H9 (cell line): ENCODE results near the gene TBC1D1. TPM values are rescaled to one million over a fixed set of nuclear protein-coding genes. Genes with fewer than 3 reads are reported as not detected.

Experiments used
- DNase-seq: peaks from one replicate; pipeline ENCODE4 v3.0.0-alpha.2; 2017
- H2AFZ ChIP-seq: one replicate; pipeline ENCODE4 v1.6.1; 2013; ENCODE audit warnings: mild to moderate bottlenecking, low read length, control low read depth, moderate library complexity
- H2AK5ac ChIP-seq: 2 replicates; pipeline ENCODE4 v1.6.1; 2013; ENCODE audit warnings: low read length, control low read depth, mixed read lengths; ENCODE audit not compliant: insufficient read length
- H2BK120ac ChIP-seq: one replicate; pipeline ENCODE4 v1.6.1; 2013; ENCODE audit warnings: low read depth, mild to moderate bottlenecking, low read length, control low read depth, inconsistent platforms; ENCODE audit not compliant: poor library complexity, severe bottlenecking
- H2BK12ac ChIP-seq: 2 replicates; pipeline ENCODE4 v1.6.1; 2013; ENCODE audit warnings: low read length, control low read depth, mixed read lengths, low read depth; ENCODE audit not compliant: insufficient read length
- H2BK15ac ChIP-seq: 2 replicates; pipeline ENCODE4 v1.6.1; 2013; ENCODE audit warnings: low read depth, low read length, control low read depth
- H2BK20ac ChIP-seq: one replicate; pipeline ENCODE4 v1.6.1; 2013; ENCODE audit warnings: low read depth, mild to moderate bottlenecking, low read length, control low read depth, inconsistent platforms; ENCODE audit not compliant: poor library complexity, severe bottlenecking
- H2BK5ac ChIP-seq: 2 replicates; pipeline ENCODE4 v1.6.1; 2013; ENCODE audit warnings: low read length, control low read depth, mixed read lengths; ENCODE audit not compliant: insufficient read length
- H3K14ac ChIP-seq: 2 replicates; pipeline ENCODE4 v1.6.1; 2013; ENCODE audit warnings: low read length, control low read depth; ENCODE audit not compliant: insufficient read depth
- H3K18ac ChIP-seq: 2 replicates; pipeline ENCODE4 v1.6.1; 2013; ENCODE audit warnings: low read depth, mild to moderate bottlenecking, mixed read lengths, low read length, control low read depth; ENCODE audit not compliant: insufficient read length
- H3K23ac ChIP-seq: 2 replicates; pipeline ENCODE4 v1.6.1; 2013; ENCODE audit warnings: low read length, control low read depth, mixed read lengths, low read depth; ENCODE audit not compliant: insufficient read length
- H3K23me2 ChIP-seq: 2 replicates; pipeline ENCODE4 v1.6.1; 2013; ENCODE audit warnings: low read depth, mild to moderate bottlenecking, mixed read lengths, low read length, control low read depth; ENCODE audit not compliant: insufficient read length, poor library complexity, severe bottlenecking
- H3K27ac ChIP-seq: 2 replicates; pipeline ENCODE4 v1.5.1; 2013; ENCODE audit warnings: low read length, control low read depth, mixed read lengths, low read depth; ENCODE audit not compliant: insufficient read length
- H3K27me3 ChIP-seq: 2 replicates; pipeline ENCODE4 v1.6.1; 2013; ENCODE audit warnings: low read length, control low read depth, inconsistent platforms; ENCODE audit not compliant: insufficient read depth
- H3K4ac ChIP-seq: 2 replicates; pipeline ENCODE4 v1.6.1; 2013; ENCODE audit warnings: low read depth, mild to moderate bottlenecking, control low read depth, inconsistent platforms, low read length, moderate library complexity
- H3K4me1 ChIP-seq: 2 replicates; pipeline ENCODE4 v1.6.1; 2013; ENCODE audit warnings: low read length, control low read depth, inconsistent platforms; ENCODE audit not compliant: insufficient read depth
- H3K4me2 ChIP-seq: 2 replicates; pipeline ENCODE4 v1.6.1; 2013; ENCODE audit warnings: low read length, control low read depth, mixed read lengths; ENCODE audit not compliant: insufficient read length, insufficient read depth
- H3K56ac ChIP-seq: 2 replicates; pipeline ENCODE4 v1.6.1; 2013; ENCODE audit warnings: low read depth, mild to moderate bottlenecking, mixed read lengths, low read length, control low read depth; ENCODE audit not compliant: insufficient read length
- H3K79me1 ChIP-seq: 2 replicates; pipeline ENCODE4 v1.6.1; 2013; ENCODE audit warnings: low read depth, mild to moderate bottlenecking, moderate library complexity, low read length, control low read depth, inconsistent platforms; ENCODE audit not compliant: insufficient read depth, poor library complexity, severe bottlenecking
- H3K79me2 ChIP-seq: 2 replicates; pipeline ENCODE4 v1.6.1; 2013; ENCODE audit warnings: low read length, control low read depth, inconsistent platforms; ENCODE audit not compliant: insufficient read depth
- H3K9ac ChIP-seq: 2 replicates; pipeline ENCODE4 v1.6.1; 2013; ENCODE audit warnings: low read length, control low read depth, mixed read lengths; ENCODE audit not compliant: insufficient read length; ENCODE audit errors: extremely low read depth
- H3K9me3 ChIP-seq: one replicate; pipeline ENCODE4 v1.6.1; 2013; ENCODE audit warnings: low read depth, low read length, inconsistent platforms; ENCODE audit not compliant: control insufficient read depth
- H3T11ph ChIP-seq: one replicate; pipeline ENCODE4 v1.6.1; 2013; ENCODE audit warnings: mild to moderate bottlenecking, low read length, control low read depth, inconsistent platforms
- H4K20me1 ChIP-seq: one replicate; pipeline ENCODE4 v1.6.1; 2013; ENCODE audit not compliant: control insufficient read depth, insufficient read length, insufficient read depth
- H4K5ac ChIP-seq: 2 replicates; pipeline ENCODE4 v1.6.1; 2013; ENCODE audit warnings: low read depth, mild to moderate bottlenecking, mixed read lengths, low read length, control low read depth; ENCODE audit not compliant: insufficient read length
- H4K8ac ChIP-seq: replicated peaks from 2 replicates; pipeline ENCODE4 v1.6.1; 2013; ENCODE audit warnings: low read length, control low read depth, mixed read lengths, low read depth; ENCODE audit not compliant: insufficient read length
- H4K91ac ChIP-seq: 2 replicates; pipeline ENCODE4 v1.6.1; 2013; ENCODE audit warnings: low read depth, mild to moderate bottlenecking, moderate library complexity, mixed read lengths, low read length, control low read depth; ENCODE audit not compliant: insufficient read length
- H3K27ac Mint-ChIP-seq, 3 experiments: 2 replicates in 2 of 3; 3 replicates in 1 of 3; pipeline ENCODE4 v1.8.0; 2020 to 2021; ENCODE audit warnings: mixed read lengths in 3 of 3, mild to moderate bottlenecking in 1 of 3, moderate library complexity in 1 of 3
- H3K27me3 Mint-ChIP-seq: 2 replicates; pipeline ENCODE4 v1.8.0; 2021; ENCODE audit warnings: low read depth, mild to moderate bottlenecking, moderate library complexity, mixed read lengths
- H3K36me3 Mint-ChIP-seq, 3 experiments: 2 replicates in 2 of 3; 3 replicates in 1 of 3; pipeline ENCODE4 v1.8.0; 2020 to 2021; ENCODE audit warnings: low read depth in 3 of 3, mixed read lengths in 3 of 3; ENCODE audit not compliant: insufficient read depth in 1 of 3
- H3K4me1 Mint-ChIP-seq, 2 experiments: 2 replicates each; pipeline ENCODE4 v1.8.0; 2020; ENCODE audit warnings: mixed read lengths in 2 of 2
- H3K4me3 Mint-ChIP-seq, 2 experiments: 2 replicates in 1 of 2; 3 replicates in 1 of 2; pipeline ENCODE4 v1.8.0; 2020 to 2021; ENCODE audit warnings: mild to moderate bottlenecking in 2 of 2, mixed read lengths in 2 of 2, moderate library complexity in 1 of 2
- H3K9me3 Mint-ChIP-seq, 2 experiments: 2 replicates in 1 of 2; 3 replicates in 1 of 2; pipeline ENCODE4 v1.8.0; 2020; ENCODE audit warnings: mild to moderate bottlenecking in 2 of 2, mixed read lengths in 2 of 2, moderate library complexity in 1 of 2
- CTCF ChIP-seq: fragments of 200-600 bp; sonication (generic); conservative IDR thresholded peaks from 3 replicates; pipeline ENCODE4 v1.8.0; 2021; ENCODE audit warnings: antibody characterized with exemption, mild to moderate bottlenecking
- WGBS: extraction: QIAGEN DNeasy Blood & Tissue Kit; methylation state at CpG from one replicate; pipeline ENCODE4 v1.1.7; 2013; ENCODE audit warnings: missing lambda C conversion rate, low lambda C conversion rate, mixed read lengths; ENCODE audit not compliant: insufficient read length; ENCODE audit errors: extremely low coverage; 5-methylcytosine and 5-hydroxymethylcytosine counted together
- total RNA-seq: library from RNA; stranded (reverse); gene quantifications from 2 replicates; pipeline ENCODE4 v1.2.1, GENCODE V29; 2021

TBC1D1 gene
- total RNA-seq, 1 experiment from 2014 or later, result 109 TPM

DNA sequence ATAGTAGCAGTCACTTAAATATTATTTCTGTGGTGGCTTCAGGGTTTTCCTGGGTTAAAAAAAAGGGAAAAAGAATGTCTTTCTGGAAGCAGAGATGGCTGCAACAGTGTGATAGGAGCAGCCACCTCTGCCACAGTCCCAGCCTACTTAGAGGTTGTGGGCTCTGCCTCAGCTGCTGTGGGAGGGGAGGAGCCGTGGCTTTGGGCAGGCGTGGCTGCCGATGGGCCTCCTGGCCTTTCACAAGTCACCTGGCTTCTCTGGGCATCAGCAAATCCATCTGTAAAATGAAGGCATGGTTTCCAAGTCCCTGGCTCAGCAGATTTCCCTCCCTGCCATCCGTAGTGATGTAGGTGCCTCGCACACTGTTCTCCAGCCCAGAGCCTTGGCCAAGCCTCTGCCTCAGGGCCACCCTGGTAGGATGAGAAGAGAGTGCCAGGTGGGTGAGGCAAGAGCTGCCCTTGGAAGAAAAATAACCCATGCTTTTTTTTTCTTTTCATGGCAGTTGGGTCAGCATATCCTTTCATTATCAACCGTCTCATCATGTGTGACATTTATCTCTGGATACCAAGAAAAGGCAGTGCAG lies 135.4 kb downstream of the TBC1D1 start:
- Mint-ChIP-seq H3K9me3 (no peaks in the 10 kb centered on the region), H3K27me3 (no peaks in the 10 kb centered on the region), H3K4me1 (no peaks in the 10 kb centered on the region), H3K36me3 (peaks cover 25 to 45% (median 42%) of the 10 kb centered on the region in 3 experiments), H3K4me3 (no peak overlapping the region), H3K27ac (no peak overlapping the region; a peak in 1 of 7 replicates)
- Histone ChIP-seq H3K4ac (no peak overlapping the region), H3K79me2 (no peaks in the 10 kb centered on the region), H3T11ph (no peak overlapping the region), H3K23ac (no peak overlapping the region), H3K27ac (no peak overlapping the region), H4K20me1 (no peaks in the 10 kb centered on the region), H2BK120ac (no peak overlapping the region), H3K18ac (no peak overlapping the region), H2AFZ (no peak overlapping the region), H3K9me3 (no peaks in the 10 kb centered on the region), H2BK12ac (no peak overlapping the region), H2BK15ac (no peak overlapping the region), H3K79me1 (no peaks in the 10 kb centered on the region), H2BK20ac (no peak overlapping the region), H3K9ac (no peak overlapping the region), H3K27me3 (no peaks in the 10 kb centered on the region), H3K4me2 (no peak overlapping the region), H4K5ac (no peak overlapping the region), H2BK5ac (no peak overlapping the region), H3K56ac (no peak overlapping the region), H3K23me2 (no peaks in the 10 kb centered on the region), H4K91ac (no peak overlapping the region), H3K4me1 (no peaks in the 10 kb centered on the region), H4K8ac (no peak overlapping the region), H3K14ac (no peak overlapping the region), H2AK5ac (no peak overlapping the region)
- DNase-seq, result no peak
- TF ChIP-seq CTCF, result no peak
- WGBS, result no CpG with 5 or more reads among the region's 6 CpGs
